GM19193 (cell line): ENCODE measurements around the gene COL21A1.

Source experiments
- POLR2A ChIP-seq: IDR thresholded peaks from 4 replicates; pipeline ENCODE4 v1.6.1; 2011; ENCODE audit not compliant: insufficient read depth, insufficient read length; ENCODE audit errors: extremely low read depth

COL21A1 gene

DNA sequence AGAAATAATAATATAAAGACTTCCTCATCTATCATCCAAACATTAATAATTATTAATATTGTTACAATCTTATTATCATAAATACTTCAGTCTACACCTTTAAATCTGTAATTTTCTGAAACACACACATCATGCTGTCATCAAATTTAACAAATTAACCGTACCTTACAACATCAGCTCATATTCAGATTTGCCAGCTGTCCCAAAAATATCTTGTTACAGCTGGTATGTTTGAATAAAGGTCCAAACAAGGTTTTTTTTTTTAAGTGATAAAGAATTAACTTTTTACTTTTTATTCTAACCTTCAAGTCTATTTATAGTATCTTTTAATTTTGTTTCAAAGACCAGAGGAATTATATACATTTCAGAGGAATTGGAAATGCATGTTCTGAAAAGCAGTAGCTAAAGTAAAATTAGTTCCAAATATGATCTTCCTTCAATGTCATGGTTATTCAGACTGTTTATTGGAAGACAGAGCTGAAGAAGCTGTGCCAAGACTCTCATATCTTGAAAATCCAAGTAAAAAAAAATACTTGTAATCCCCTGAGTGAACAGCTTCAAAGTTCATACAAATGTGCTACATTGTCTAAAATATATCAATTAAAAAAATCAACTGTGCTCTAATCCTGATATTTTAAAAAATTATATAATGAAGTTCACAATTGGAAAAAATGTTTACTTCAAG is 210.3 kb downstream of the COL21A1 start:
- no peak for TF ChIP-seq POLR2A

DNA sequence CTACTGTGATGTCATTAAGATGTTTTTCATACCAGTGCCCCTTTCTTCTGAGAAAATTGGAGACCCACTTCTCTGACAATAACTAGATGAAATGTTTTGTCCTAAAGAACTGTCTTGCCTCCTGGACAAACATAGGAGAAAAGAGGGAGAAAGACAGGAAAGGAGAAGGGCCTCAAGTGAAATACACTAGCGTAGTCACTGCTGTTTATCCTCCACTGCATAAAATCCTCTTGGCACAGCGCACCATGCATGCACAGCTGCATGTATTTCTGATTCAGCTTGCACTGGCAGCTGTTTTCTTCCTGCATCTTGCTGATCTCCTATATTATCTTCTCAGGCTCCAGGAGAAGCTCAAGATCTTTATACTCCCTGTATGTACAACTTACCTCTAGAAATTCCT is 214.0 kb downstream of the COL21A1 start:
- no peak for TF ChIP-seq POLR2A

DNA sequence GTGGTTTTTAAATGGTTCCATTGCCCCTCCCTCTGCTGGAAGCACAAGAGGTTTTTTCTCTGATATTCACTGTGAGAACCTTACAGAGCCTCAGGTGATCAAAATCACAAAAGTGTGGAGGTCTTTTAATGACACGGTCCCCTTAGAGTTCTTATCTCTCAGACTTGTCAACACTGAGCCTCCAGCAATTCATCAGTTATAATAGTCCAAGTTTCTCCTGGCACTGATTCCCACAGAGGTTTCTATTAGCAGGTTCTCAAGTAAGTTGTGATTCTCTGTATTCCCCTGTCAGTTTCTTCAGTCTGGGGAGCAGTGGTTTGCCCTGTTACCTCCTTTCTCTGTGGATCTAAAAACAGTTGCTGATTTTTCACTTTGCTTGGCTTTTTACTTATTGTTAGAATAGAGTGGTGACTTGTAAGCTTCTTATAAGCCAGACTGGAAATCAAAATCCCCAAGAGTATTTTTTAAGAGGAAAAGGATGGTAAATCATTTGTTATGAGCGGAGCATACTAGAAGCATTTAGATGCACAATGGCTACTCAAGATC is 214.6 kb downstream of the COL21A1 start:
- no peak for TF ChIP-seq POLR2A

DNA sequence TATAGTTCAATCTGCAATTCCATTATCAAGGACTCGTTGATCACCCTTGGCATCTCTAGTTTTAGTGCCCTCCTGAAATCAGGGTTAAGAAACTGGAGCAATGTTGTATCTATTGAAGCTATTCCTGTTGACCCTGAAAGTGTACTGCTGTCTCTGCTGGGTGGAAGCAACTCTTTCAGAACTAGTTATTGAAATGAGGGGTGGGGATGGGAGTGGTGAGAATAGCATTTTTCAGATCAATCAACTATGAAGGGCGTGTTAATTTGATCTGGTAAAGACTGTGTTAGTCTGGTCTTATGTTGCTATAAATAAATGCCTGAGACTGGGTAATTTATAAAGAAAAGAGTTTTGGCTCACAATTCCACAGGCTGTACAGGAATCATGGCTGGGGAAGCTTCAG is 219.5 kb downstream of the COL21A1 start:
- no peak for TF ChIP-seq POLR2A

DNA sequence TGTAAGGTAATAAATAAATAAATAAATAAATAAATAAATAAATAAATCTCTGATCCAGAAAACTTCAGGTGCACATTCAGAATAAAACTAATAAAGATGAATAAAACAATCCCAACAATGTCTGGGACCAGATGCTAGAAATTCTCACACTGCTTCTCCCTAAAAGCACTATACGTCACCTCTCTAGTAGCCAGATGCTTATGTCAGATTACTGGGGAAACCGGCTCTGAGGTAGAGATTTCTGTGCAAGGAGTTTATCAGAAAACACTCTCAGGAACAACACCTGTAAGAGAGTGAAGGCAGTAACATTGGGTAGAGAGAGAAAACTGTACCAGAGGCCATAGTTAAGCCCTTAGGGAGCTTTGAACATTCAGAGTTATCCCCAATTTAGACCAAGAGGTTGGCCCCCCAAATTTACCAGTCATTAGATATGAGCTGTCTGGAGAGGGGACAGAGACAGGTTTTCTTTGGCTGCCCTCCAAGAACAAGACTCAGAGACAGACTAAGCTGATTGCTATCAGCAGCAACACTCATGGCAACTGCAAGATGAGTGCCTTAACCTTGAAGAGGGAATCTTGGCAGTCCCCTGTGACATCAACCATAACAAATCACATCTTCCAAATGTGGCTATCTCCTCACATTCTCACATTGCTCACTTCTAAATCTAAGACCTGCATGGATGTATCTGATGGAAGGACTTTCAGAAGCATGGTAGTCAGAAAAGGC is 220.8 kb downstream of the COL21A1 start:
- TF ChIP-seq POLR2A, result no peak

DNA sequence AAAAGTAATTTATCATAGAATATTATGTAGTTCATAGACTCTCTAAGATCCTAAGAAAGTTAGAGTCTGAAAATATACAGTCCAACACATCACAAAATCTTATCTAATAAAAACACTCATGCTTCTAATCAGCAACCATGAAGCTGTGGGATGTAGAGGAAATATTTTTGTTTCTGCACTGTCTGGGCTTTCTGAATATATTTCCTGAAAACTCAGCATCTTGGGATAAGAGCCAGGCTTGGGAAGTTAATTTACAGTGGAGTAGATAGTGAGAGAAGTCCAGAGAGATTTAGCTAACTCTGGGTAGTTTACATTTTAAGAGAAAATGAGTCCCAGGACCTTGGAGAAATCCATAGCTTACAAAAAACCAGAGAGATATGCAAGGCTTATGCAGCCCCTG is 221.6 kb downstream of the COL21A1 start:
- no peak for TF ChIP-seq POLR2A

DNA sequence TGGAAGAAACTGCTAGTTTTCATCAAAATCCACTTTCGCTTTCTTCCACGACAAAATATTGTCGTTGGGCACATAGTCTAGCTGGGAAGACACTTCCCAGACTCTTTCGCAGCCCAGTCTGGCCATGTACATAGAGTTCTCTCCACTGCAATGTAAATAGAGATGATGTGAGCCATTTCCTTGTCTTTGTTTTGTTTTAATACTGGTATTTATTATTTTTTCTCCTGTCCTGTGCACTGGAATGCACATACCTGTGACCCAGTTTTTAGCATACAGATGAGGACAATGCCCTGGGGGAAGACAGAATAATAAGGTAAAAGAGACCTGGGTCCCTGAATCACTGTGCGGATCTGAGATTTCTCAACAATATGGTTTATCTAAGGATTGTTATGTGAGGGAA is 222.4 kb downstream of the COL21A1 start:
- TF ChIP-seq POLR2A, result no peak

DNA sequence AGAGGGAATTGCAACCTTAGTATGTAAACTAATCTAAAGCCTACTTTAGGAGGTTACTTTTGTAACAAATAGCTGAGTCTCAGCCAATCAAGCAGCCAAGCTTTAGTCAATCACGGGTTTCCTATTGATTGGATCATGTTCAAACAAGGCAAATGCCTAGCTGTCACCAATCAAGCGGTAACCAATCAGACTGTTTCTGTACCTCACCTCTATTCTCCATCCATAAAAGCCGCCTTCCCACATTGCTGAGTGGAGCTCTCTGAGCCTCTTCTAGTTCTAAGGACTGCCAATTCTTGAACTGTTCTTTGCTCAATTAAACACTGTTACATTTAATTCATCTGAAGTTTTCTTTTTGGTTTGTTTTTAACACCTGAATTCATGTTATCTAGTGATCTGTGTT is 223.6 kb downstream of the COL21A1 start:
- TF ChIP-seq POLR2A, result no peak

DNA sequence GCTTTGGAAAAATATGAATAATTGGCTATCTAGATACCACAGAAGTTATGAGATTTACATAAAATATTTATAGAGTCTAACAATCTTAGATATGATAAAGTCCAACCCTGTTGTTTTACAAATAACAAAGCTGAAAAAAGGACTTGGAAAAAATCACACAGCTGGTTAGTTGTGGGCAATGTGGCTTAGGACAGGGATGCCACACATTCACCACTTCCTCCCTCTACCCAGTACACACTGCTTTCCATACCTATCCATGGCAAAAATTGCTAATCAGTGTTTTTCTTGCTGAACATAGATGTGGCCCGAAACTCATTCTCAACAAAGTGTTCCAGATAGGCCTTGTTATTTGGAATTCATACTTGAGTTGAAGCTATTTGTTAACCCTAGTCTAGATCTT is 224.7 kb downstream of the COL21A1 start:
- no peak for TF ChIP-seq POLR2A

DNA sequence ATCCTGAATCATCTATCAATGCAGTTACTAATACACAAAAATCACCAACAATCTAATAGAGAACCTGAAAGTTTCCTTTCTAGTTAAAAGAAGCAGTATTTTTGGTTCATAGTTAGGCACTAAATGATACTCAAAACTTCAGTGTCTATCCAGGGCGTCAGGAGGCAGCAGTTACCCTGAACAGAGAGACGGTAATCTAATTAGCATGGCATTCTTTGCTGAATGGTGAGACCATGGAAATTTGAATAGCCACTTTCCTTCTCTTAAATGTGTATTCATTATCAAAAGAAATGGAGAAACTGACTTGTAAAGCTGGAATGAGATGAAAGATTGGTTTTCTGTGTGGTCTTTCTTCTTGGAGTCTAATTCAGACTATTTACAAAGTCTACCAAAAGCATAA is 225.4 kb downstream of the COL21A1 start:
- no peak for TF ChIP-seq POLR2A

DNA sequence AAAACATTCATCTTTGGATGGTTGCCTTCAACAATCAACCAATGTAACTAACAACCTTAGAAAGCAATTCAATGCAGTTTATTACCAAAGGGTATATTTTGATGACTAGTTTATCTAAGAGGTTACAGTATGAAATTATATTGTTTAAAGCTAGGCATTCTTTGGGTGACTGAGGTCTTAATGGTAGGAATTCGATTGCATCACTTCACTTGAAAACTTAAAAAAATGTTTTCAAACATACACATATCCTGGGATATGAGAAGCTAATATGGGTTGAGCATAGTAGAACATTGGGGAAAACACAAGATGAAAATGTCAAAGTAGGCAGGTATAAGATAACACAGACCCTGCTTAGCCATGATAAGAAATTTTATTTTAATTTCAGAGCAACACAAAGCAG is 227.4 kb downstream of the COL21A1 start:
- no peak for TF ChIP-seq POLR2A

DNA sequence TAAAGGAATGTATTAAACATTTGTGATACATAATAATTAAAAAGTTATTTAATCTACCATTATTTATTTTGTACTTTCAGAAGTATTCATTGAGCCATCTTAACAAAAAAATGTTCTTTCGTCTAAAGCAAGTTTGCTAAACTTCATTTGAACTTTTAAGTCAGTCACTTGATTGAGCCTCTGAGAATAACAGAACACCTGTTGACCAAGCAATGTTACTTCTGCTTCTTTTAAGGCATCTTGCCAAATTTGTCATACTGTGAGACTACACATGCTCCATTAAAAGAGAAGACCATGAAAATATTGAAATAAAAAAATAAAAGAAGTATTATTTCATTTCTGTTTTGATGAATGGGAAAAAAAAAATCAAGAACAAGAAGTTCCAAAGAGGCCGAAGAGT is 230.2 kb downstream of the COL21A1 start:
- TF ChIP-seq POLR2A, result no peak

DNA sequence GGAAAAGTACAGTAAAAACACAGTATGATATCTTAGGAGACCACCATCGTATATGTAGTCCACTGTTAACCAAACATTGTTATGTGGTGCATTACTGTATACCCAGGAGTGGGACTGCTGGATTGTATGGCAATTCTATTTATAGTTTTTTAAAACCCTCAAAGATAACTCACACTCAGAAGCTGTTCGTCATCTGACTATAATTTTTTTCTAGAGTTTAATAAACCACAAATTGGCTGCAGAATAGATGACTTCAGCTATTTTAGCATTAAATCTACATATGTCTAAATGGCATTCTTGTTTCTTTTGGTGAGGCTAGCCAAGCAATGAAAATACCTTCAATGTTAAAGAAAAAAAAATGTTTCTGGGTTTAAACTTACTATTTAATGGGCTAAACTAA is 237.7 kb downstream of the COL21A1 start:
- TF ChIP-seq POLR2A, result no peak
